ENCODE results near the gene SHISA6.

SHISA6 gene

DNA sequence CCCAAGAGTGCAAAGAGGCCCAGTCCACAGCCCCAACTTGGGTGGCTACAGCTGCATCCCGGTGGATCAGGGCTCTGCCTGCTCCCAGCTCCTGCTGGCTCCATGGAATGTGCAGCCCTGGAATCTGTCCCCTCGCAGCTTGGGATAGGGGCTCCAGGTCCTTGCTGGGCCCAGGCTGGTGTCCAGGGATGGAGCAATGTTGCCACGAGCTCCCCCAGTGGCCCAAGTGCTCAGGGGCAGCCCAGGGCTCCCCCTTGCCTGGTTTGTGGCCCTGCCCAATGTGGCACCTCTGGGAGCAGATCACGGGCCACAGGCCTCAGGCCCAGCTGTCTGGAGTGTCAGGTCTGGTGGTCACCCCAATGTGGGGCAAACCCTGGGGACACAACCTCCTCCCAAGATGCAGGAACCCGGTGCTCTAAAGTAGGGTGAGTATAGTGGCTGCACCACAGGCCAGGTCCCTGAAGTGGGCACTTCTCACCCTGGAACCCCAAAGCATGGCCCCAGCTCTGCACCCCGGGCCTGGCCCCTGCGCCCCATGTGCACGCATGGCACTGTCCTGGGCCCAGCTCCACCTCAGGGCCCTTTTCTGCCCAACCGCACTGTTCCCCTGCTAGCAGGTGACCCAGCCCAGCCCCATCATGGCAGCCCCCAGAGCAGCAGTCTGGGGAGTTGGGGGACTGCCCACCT is 342.4 kb downstream of the SHISA6 start:
- TF ChIP-seq OSR1 (CRISPR knock-in tag; IDR thresholded peaks at IDR 0.05), result no peak
- TF ChIP-seq PPARA (CRISPR knock-in tag; IDR thresholded peaks at IDR 0.05; ENCODE audit: borderline replicate concordance), result no peak
- no peak for TF ChIP-seq PATZ1 (CRISPR knock-in tag; IDR thresholded peaks at IDR 0.05; ENCODE audit: borderline replicate concordance)
- no peak for TF ChIP-seq ISL1 (CRISPR knock-in tag; IDR thresholded peaks at IDR 0.05)
- no peak for TF ChIP-seq TSHZ2 (CRISPR knock-in tag; IDR thresholded peaks at IDR 0.05)
- ATAC-seq, result no peak

- TF ChIP-seq ZNF70 (CRISPR knock-in tag; IDR thresholded peaks at IDR 0.05), result no peak
- TF ChIP-seq, protein P1, sequence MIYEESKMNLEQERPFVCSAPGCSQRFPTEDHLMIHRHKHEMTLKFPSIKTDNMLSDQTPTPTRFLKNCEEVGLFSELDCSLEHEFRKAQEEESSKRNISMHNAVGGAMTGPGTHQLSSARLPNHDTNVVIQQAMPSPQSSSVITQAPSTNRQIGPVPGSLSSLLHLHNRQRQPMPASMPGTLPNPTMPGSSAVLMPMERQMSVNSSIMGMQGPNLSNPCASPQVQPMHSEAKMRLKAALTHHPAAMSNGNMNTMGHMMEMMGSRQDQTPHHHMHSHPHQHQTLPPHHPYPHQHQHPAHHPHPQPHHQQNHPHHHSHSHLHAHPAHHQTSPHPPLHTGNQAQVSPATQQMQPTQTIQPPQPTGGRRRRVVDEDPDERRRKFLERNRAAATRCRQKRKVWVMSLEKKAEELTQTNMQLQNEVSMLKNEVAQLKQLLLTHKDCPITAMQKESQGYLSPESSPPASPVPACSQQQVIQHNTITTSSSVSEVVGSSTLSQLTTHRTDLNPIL (CRISPR knock-in tag; IDR thresholded peaks at IDR 0.05; ENCODE audit: low read depth), result no peak
- TF ChIP-seq TCF4 (CRISPR knock-in tag; IDR thresholded peaks at IDR 0.05; ENCODE audit: borderline replicate concordance), result no peak
- TF ChIP-seq ZNF565 (CRISPR knock-in tag; conservative IDR thresholded peaks at IDR 0.05; ENCODE audit: low read depth), result no peak
- no peak for TF ChIP-seq POU6F1 (CRISPR knock-in tag; IDR thresholded peaks at IDR 0.05; ENCODE audit: borderline replicate concordance, low read depth)
- no peak for TF ChIP-seq BACH2 (CRISPR knock-in tag; IDR thresholded peaks at IDR 0.05; ENCODE audit: borderline replicate concordance)
- TF ChIP-seq TSHZ2 (CRISPR knock-in tag; IDR thresholded peaks at IDR 0.05), result no peak
- no peak for TF ChIP-seq CSDC2 (CRISPR knock-in tag; IDR thresholded peaks at IDR 0.05)
- TF ChIP-seq ZC3H10 (CRISPR knock-in tag; IDR thresholded peaks at IDR 0.05), result no peak
- TF ChIP-seq RARB (CRISPR knock-in tag; IDR thresholded peaks at IDR 0.05), result no peak
- no peak for TF ChIP-seq TOX (CRISPR knock-in tag; IDR thresholded peaks at IDR 0.05; ENCODE audit: borderline replicate concordance)
- no peak for TF ChIP-seq ZFP3 (CRISPR knock-in tag; IDR thresholded peaks at IDR 0.05)
- no peak for TF ChIP-seq ESRRG (CRISPR knock-in tag; IDR thresholded peaks at IDR 0.05)
- no peak for TF ChIP-seq ZFP30 (CRISPR knock-in tag; IDR thresholded peaks at IDR 0.05)
- TF ChIP-seq GLIS3 (CRISPR knock-in tag; IDR thresholded peaks at IDR 0.05), result no peak
- TF ChIP-seq ZNF8 (CRISPR knock-in tag; IDR thresholded peaks at IDR 0.05), result no peak
- TF ChIP-seq PATZ1 (CRISPR knock-in tag; IDR thresholded peaks at IDR 0.05; ENCODE audit: borderline replicate concordance), result no peak
- no peak for TF ChIP-seq PPARA (CRISPR knock-in tag; IDR thresholded peaks at IDR 0.05; ENCODE audit: borderline replicate concordance)
- no peak for TF ChIP-seq ISL1 (CRISPR knock-in tag; IDR thresholded peaks at IDR 0.05)
- TF ChIP-seq ARNTL (CRISPR knock-in tag; IDR thresholded peaks at IDR 0.05; ENCODE audit: borderline replicate concordance, low read depth), result no peak
- no peak for ATAC-seq
Observed at GRCh38 chr17:11589716-11590115, 348.7 kb downstream of the SHISA6 start.

Measured in SK-N-SH treated with all-trans-retinoic acid at 6 μM for 48 hours (cell line).